ENCODE measurements around the gene RFPL3.
"Not testable (repeated sequence)": the region's sequence is repeated elsewhere in the genome, so short reads cannot be mapped to it uniquely, and the experiment has no call there.

The RFPL3 gene

DNA sequence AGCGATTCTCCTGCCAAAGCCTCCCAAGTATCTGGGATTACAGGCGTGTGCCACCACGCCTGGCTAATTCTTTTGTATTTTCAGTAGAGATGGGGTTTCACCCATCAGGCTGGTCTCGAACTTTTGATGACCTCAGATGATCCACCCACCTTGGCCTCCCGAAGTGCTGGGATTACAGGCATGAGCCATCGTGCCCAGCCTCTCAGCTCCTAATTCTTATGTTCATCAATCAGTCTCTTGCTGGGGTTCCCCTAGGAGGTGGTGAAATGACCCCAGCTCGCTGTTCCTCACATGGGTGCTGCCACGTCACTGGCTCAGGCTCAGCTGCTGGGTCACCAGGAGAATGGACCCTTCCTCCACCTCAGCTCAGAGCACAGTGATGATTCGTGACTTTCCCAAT, at the start of gene RFPL3:
TSS of gene RFPL3 (plus strand) at position 301 of the 400 bp plus-strand sequence. CDS start 205 bp downstream, outside the sequence.
- not testable (repeated sequence) for DNase-seq (ENCODE audit: low read depth, low spot score)

DNA sequence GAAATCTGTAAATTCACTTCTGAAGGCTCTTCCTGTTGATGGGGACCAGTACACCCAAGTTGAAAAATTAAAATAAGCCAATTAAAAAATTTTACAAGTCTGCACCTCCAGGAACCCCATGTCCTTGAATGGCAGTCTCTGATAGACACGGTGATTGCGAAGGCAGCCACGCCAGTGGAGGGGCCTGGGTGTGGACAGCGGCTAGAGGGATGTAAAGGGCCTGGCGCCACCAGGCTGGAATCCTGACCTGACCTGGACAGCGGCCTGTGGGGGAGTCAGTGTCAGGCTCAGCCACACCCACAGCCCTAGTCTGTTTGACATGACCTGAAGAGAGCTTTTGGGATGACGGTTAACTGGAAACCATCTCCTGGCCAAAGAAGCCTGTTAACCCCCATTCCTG, 49.5 kb upstream of the RFPL3 start:
- no peak for DNase-seq (ENCODE audit: low read depth, low spot score)

DNA sequence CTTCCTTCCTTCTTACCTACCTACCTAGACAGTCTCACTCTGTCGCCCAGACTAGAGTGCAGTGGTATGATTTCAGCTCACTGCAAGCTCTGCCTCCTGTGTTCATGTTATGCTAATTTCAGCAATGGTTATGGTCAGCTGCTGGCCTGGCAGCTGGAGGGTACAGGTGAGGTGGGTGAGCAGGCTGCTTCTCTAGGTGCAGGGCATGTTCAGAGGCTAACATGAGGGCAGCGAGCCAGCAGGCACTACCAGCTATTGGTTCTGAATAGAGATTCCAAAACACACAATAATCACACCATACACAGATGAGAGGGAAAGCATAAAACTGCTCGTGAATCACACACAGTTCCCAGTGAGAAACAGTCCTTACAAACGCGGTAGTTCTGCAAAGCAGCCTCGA, 48.7 kb upstream of the RFPL3 start:
- DNase-seq (ENCODE audit: low read depth, low spot score): no peak

DNA sequence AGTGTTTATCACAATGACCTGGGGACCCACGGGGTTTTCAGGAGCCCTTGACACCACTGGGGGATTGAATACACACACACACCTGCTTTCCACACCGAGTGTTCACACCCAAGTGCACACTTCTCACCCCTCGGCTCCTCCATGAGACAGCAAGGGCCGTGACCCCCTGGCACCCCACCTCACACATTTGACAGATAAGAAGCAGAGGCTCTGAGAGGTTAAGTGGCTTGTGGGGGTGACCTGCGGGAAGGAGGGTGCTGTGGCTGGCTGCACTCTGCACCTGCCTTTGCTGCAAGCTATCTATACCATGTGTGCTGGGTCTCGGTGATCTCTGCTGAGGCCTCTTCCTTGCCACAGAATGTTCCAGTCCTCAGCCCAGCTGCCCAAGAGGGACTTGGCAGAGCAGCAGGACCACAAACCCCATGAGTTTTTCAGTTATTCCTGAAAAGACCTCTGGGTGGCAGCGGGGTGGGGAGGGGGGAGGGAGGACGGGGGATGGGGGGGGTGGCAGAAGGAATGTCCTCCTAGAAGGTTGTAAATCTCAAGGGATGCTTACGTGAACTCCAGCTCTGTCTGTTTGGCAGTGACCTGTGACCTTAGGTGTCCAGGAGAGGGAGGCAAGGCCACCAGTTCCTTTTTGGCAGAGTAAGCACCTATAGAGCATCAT, 47.9 kb upstream of the RFPL3 start:
- DNase-seq (ENCODE audit: low read depth, low spot score): no peak

DNA sequence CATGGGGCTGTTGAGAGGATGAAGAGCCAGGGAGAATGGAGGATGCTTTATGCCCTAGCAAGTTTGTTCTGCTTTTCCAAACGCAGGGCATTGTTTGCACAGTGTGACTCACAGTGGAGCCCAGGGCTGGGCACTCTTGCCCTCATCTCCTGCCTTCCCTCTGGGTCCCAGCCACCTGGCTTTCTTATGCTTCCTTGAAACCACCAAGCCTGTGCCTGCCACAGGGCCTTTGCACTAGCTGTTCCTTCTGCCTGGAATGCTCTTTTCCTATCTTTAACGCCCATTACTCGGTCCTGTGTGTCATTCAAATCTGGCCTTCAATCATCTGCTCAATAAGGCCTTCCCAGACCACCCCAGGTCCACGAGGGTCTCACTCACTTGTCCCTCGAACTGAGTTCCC, 46.9 kb upstream of the RFPL3 start:
- DNase-seq (ENCODE audit: low read depth, low spot score): no peak

DNA sequence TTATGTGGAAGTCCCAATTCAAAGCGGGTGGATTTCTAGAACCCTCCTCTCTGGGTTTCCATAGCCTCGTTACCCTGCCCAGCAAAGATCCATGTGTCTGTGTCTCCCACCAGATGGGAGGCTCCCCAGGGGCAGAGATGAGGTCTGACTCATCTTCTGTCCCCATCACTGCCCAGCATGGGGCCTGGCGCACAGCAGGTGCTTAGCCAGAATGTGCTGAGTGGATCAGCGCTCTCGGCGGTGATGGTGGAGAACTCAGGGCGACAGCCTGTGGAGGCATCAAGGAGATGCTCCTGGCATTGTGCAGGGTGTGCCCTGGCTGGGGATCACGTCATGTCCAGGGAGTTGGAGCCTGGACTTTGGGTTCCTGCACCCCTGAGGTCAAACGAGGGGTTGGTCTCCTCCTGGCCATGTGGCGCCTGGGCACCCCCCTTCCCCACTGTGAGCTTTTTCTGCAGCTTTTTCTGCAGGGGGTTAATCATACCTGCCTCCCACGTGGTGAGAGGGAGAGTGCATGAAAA, 46.1 kb upstream of the RFPL3 start:
- no peak for DNase-seq (ENCODE audit: low read depth, low spot score)

DNA sequence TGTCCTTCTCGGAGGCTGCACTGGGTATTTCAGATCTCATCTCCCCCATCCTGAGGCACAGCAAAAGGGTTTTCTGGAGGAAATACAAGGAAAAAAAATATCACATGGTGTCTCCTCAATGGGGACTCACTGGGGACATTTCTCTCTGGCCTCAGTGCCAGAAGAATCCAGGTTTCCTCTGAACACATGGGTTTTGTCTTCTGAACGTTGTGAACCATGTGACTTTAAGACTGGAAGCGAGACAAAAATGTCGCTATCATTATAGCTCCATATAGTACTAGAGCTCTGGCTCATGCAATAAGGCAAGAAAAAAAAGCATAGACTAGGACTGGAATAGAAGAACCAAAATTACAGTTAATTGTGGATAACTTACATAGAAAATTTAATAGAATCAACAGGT, 44.9 kb upstream of the RFPL3 start:
- no peak for DNase-seq (ENCODE audit: low read depth, low spot score)

DNA sequence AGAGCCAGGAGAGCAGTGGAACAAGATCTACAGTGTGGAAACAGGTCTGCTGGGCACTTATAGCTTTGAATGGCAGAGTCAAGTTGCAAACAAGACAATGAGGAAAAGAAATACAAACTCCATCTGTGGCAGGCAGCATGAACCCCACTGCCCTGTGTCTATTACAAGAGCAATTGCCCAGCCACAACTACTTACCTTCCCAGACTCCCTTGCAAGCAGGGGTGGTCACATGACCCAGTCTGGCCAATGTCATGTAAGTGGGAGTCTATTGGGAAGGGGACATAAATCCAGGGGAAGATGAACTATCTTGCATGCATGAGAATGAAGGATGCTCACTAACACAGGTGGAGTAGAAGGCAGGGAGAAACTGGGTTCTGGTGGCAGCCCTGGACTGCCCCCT, 44.1 kb upstream of the RFPL3 start:
- no peak for DNase-seq (ENCODE audit: low read depth, low spot score)

DNA sequence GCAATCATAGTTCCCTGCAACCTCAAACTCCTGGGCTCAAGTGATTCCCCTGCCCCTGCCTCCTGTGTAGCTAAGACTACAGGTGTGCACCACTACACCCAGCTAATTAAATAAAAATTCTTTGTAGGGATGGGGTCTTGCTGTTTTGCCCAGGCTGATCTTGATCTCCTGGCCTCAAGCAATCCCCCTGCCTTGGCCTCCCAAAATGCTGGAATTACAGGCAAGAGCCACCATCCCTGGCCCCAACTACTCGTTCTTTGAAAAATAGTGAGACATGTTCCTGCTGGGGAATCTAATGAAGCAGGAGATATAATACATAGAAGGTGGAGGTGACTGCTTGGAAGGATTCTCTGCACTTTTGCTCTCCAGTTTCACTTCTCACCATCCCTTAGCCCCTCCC, 40.1 kb upstream of the RFPL3 start:
- DNase-seq (ENCODE audit: low read depth, low spot score): no peak

DNA sequence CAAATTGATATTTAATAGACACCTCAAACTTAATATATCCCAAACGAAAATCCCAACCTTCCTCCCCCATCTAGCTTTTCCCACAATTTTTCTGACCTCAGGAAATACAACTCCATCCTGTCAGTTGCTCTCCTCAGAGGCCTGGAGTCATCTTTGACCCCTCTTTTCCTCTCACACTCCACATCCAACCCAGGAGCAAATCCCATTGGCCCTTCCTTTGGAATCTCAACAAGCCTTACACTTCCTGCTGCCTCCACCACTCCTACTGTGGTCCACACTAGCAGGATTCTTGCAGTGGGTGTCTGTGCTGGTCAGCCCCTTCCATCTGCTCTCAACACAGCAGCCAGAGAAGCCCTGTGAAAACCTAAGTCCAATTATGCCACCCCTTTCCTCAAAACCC, 39.3 kb upstream of the RFPL3 start:
- no peak for DNase-seq (ENCODE audit: low read depth, low spot score)

DNA sequence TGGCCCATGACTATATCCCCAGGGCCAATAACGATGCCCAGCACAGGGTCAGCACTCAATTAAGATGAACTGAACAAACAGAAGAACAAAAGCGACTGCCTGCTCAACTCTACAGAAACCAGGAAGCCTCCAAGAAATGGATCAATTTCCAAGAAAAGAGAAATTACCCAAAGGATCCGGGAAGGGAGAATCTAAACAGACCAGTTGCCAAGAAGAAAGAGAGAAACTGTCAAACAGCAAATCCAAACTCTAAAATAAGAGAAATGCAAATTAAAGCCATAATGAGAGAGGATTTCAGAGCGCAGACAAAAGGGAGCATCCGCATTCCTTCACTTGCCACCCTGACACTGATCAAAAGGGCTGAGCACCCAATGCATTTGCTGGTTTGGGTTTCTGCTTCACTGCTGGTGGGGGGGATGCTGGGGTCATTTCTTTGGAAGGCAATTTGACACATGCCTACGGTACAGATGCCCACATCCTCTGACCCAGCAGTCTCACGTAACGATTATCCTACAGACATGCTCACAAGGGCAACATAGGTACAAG, 37.7 kb upstream of the RFPL3 start:
- no peak for DNase-seq (ENCODE audit: low read depth, low spot score)

DNA sequence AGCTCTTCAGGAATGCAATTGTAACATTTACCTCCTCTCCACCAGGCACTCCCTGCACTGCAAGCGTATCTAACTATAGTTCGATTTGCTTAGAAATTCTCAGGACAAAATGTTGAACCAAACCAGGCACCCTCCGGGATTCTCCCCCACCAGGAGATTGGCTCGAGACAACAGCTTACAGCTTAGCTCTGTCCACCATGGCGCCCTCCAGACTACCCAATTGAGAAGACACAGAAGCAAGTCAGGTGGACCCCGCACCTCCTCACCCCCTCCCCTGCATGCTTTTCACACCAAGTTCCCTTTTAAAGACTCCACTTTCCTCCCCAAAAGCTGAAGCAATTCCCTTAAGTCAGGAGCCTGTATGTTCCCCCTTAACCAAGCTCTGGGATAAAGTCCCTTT, 34.7 kb upstream of the RFPL3 start:
- no peak for DNase-seq (ENCODE audit: low read depth, low spot score)

DNA sequence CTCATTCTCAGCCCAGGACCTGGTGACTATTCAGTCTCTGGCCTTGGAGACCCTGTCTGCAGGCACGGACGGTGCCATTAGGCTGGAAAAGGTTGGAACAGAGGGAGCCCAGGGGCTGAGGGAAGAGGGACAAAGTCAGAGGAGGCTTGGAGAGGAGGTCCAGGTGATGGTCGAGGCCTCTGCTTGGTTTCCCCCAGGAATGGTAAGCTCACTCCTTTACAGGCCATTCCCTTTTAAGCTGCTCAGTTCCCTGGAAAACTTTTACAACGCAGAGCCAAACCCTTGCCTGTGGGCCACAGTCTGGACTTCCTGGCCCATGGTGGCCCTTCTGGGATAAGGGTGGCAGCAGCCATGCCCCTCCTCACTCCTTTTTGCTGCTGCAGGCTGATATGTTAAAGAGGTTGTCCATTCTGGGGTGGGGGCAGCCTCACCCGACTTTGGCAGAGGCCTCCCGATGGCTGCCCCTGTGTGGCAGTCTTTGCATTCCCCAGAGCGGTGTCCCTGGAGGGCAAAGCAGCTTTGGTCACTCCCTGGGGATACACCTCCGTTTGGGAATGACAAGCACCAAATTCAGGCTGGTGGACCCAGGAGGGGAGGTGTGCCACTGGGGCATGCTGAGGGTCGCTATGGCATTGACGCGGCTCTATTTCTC, 34.0 kb upstream of the RFPL3 start:
- DNase-seq (ENCODE audit: low read depth, low spot score): no peak

DNA sequence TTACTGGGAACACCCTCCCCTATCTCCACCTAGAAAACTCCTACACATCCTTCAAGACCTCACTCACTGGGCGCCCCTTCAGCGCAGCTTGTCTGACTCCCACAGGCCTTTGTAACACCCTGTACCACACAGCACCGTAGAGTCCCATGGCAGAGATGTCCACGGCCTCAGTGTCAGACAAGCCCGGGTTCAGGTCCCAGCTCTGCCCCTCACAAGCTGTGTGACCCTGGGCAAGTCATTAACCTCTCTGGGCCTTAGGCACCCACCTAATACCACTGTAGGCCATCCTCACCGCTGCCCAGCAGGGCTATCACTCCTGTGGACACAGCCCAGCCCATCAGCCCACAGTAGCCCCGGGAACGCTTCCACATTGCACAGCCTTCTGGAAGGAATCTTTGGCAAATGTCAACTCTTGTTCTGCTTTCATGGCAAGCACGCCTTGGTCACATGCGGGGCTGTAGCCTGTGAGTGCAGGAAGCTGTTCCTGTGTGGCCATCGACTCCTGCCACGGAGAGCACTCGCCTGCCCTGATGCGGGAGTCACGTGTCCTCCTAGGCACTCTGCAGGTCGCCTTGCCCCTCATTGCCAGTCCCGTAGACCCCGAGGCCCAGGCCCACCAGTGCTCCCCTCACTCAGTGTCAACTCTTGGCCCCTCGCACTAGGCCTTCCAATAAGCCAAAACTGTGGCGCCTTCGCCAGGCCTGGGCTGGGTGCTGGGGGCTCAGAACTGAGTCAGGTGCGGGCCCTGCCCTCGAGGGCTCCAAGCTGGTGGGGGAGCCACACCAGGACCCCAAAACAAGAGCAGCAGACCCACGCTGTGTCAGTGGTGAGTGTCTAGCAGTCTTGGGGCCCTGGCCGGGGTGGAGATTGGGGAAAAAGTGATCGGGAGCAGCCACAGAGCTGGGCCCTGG, 32.9 kb upstream of the RFPL3 start:
- DNase-seq (ENCODE audit: low read depth, low spot score): no peak

DNA sequence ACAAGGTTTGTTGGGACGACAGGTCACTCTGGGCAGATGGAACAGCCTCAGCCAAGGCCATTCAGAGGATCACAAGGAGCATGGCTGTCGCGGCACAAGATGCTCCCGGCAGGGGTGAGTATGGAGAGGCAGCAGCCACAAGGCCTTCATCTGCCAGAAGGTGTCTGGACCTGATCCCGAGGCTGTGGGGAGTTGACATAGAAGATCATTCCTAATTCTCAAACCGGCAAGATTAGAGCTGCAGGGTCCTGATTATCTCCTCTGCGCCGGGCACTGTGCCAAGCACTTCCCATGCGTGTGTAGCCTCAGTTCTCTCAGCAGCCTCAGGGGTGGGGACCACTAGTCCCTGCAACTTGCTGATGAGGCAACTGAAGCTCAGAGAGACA, 32.3 kb upstream of the RFPL3 start:
- DNase-seq (ENCODE audit: low read depth, low spot score): no peak

DNA sequence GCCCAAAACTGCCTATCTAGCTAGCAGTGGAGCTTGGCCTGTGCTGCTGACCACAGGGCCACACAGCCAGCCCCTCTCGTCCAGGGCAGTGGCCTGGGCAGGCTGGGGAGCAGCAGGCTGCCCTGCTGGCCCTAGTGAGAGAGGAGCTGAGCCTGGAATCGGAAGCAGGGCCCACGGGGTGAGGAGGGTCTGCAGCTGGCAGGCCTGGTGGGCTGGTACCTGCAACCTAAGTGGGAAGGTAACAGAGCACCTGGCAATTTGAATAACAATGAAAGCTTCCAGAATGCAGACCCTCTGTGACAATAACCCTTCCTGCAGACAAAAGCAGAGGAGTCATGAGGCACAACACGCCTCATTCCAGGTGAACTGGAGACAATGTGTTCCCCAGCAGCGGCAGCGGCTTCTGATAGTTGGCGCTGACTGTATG, 31.8 kb upstream of the RFPL3 start:
- no peak for DNase-seq (ENCODE audit: low read depth, low spot score)

DNA sequence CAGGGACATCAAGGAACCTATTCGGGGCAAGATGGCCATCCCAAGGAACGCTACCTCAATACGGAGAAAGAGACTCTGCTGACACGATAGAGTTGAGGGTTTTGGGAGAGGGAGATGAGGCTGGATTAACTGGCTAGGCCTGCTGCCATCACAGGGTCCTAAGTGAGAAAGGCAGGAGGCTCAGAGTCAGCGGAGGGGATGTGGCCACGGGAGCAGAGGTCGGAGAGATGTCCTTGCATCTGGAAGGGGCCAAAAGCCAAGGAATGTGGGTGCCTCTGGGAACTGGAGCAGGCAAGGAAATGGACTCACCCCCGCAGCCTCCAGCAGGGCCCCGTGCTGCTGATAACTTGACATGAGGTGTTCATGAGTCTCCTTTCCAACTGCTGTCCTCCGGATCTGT, 31.0 kb upstream of the RFPL3 start:
- no peak for DNase-seq (ENCODE audit: low read depth, low spot score)

DNA sequence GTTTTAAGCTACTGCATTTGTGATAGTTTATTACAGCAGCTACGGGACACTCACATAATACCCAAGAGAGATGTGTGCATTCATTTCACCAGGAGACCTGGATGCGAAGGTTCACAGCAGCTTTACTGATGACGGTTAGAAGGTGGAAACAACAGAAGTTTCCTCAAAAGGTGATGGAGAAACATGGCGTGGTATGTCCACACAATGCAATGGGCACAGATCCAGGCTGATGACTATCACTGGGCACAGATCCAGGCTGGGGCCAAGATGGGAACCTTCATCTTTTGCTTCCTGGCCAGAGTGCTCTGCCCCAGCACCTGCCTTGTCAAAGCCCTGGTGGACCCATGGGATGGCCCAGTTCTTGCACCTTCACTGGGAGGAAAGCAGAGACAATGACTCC, 30.6 kb upstream of the RFPL3 start:
- no peak for DNase-seq (ENCODE audit: low read depth, low spot score)

DNA sequence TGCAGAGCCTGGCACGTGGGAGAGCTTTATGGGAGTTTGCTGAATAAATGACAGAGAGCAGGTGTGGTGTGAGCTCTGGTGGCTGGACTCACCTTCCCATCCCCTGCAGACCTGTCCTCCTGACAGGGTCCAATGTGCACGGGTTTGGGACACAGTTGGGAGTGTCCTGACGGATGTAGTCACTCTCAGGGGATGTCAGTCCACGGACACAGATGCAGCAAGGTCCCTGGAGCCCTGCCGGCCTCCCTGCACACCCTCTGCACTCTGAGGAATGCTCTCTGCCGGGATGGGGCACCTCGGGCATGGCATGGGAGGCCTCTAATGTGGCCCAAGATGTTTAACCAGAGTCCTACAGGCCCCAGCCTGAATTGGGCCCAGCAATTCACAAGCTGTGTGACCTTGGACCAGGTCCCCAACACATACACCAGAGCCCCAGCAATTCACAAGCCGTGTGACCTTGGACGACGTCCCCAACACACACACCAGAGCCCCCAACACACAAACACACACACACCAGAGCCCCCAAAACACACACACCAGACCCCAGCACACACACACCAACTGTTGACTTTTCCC, 30.0 kb upstream of the RFPL3 start:
- DNase-seq (ENCODE audit: low read depth, low spot score): no peak

DNA sequence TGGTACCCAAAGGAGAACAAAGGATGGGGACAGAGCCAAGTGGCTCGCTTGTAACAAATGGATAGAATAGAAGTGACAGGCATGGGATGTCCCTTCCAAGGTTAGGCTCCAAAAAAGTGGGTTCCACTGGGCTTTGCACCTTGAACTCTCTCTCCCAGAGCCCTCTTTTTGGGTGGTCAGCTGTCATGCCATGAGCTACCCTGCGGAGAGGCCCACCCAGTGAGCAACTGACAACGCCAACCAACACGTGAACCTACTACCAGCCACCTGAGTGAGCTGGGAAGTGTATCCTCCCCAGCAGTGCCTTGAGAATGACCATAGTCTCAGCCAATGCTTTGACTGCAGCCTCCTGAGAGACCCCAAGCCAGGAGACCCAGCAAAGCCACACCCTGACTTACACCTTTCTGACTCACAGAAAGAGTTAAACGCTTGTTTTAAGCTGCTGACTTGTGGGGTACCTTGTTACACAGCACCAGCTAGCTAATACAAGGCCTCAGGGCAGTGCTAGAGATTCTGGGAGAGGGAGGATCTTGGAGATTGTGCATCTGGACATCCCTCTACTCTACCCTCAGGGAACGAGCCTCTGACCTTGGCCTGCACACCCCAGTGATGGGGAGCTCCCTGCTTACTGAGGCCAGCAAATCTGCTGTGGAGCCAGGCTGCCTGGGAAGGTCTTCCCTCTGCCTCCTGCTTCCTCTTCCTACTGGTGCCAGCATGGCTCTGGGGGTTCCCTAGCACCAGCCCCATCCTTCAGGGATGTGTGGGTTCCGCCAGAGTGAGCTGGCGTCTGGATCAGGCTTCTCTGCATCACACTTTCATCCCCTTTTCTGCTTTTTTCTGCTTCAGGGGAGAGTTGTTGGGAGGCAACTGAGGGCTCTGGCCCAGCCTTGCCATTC, 29.1 kb upstream of the RFPL3 start:
- no peak for DNase-seq (ENCODE audit: low read depth, low spot score)

DNA sequence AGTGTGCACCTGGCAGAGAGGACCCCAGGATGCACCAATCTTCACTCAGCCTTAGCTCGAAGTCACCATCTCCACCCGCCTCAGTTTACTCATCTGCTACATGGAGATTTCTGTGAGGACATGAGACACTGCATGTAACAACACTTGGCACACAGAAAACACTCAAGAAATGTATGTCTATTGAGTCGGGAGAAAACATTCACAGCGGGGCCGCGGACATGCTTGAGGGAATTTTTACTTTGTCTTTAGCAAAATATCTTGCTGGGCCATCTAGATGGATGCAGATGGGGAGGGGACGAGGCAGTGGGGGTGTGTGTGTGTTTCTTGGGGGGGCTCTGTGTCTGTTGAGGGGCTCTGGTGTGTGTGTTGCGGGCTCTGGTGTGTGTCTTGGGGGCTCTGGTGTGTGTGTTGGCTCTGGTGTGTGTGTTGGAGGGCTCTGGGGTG, 28.4 kb upstream of the RFPL3 start:
- DNase-seq (ENCODE audit: low read depth, low spot score): no peak

All from brain pericyte (primary cell).